ENCODE data around the gene ARX. TPM values are rescaled to one million over a fixed set of nuclear protein-coding genes. Genes with fewer than 3 reads are reported as not detected.

Gene ARX
- total and polyA plus RNA-seq, 2 of the 8 experiments (the other 6 are each of a cell fraction or from before 2014, with no cell fraction given), result not detected

DNA sequence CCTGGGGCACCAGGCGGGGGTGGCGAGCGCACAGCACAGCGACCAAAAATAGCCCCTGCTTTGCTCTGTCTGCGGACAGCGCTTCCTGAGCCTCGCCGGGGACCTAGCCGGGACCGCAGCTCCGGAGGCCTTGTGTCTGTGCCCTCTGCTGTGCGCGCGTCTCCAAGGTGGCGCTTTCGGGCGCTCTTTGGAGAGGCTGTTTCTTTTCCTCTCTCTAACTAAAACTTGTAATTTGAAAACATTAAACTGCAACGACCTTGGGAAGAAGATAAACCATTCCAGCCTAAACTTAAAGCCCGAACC is 3.4 kb downstream of the ARX start:
- H4K8ac ChIP-seq (ENCODE audit: extremely low read depth, insufficient read depth, low read length), result no peak overlapping the region
- H2BK5ac ChIP-seq (ENCODE audit: low read depth, low read length), result no peak overlapping the region
- H3K9me3 ChIP-seq (ENCODE audit: insufficient read depth in 2 of 2, low read depth in 1 of 2, low read length in 1 of 2), result no peaks in the 10 kb centered on the region
- no peak overlapping the region for H3K56ac ChIP-seq (replicated peaks; ENCODE audit: insufficient read length, low read depth, low read length)
- no peak overlapping the region for H3K9ac ChIP-seq (replicated peaks in 1 of 4; ENCODE audit: extremely low read depth in 1 of 4, low read depth in 3 of 4, low read length in 3 of 4)
- no peak overlapping the region for H4K5ac ChIP-seq (ENCODE audit: insufficient read length, low read depth, low read length)
- H3K4me2 ChIP-seq (ENCODE audit: insufficient read depth in 1 of 2, low read depth in 2 of 2, low read length in 2 of 2), result peak overlapping the region; percentile 28 to 68; a peak in 2 of 4 replicates
- H3K27ac ChIP-seq (ENCODE audit: low read depth, low read length), result no peak overlapping the region
- no peak overlapping the region for H2BK12ac ChIP-seq (ENCODE audit: low read depth, low read length)
- peaks cover 3% of the 10 kb centered on the region; the same call in 1 of the 2 replicates for H3K23me2 ChIP-seq (ENCODE audit: low read depth, low read length)
- H3K27me3 ChIP-seq (replicated peaks in 1 of 4; ENCODE audit: control insufficient read depth in 3 of 4, extremely low read depth in 1 of 4, insufficient read depth in 3 of 4, low read length in 3 of 4), result peaks cover 77 to 98% (median 94%) of the 10 kb centered on the region in 4 experiments
- no peak overlapping the region for H2AFZ ChIP-seq (ENCODE audit: low read length)
- CTCF ChIA-PET (ENCODE audit: partially characterized antibody), result interaction anchor here (0.9 to 4.6 kb wide), 5 partner anchors 10 to 132 kb away, joined by 3 to 23 read pairs (median 3); no protein-coding TSS in a partner anchor
- H3K4me1 ChIP-seq (replicated peaks in 1 of 4; ENCODE audit: control insufficient read depth in 3 of 4, insufficient read depth in 4 of 4, low read length in 3 of 4), result peaks cover 0 to 22% (median 15%) of the 10 kb centered on the region in 4 experiments
- POLR2A ChIA-PET (ENCODE audit: partially characterized antibody), result interaction anchor here (1.2 kb wide), 1 partner anchor 10 kb away, joined by 4 read pairs; no protein-coding TSS in a partner anchor
- no peak overlapping the region for H2BK20ac ChIP-seq (ENCODE audit: low read length)
- H3K36me3 ChIP-seq (ENCODE audit: control insufficient read depth in 2 of 4, insufficient read depth in 4 of 4, low read length in 3 of 4), result no peaks in the 10 kb centered on the region
- no peak overlapping the region for H2BK15ac ChIP-seq (ENCODE audit: low read length)
- H3K4ac ChIP-seq (replicated peaks; ENCODE audit: insufficient read length, low read depth, low read length), result no peak overlapping the region
- H3K18ac ChIP-seq (ENCODE audit: extremely low read depth, low read length), result no peak overlapping the region
- no peak overlapping the region for H2AK5ac ChIP-seq (ENCODE audit: low read depth, low read length)
- FAIRE-seq, result peak; percentile 13
- H3K79me2 ChIP-seq (ENCODE audit: control insufficient read depth in 1 of 2, insufficient read depth in 2 of 2, low read length in 2 of 2), result no peaks in the 10 kb centered on the region
- no peak for DNase-seq (ENCODE audit: low read depth in 1 of 2, low spot score in 2 of 2)
- H4K20me1 ChIP-seq (replicated peaks in 1 of 2; ENCODE audit: control insufficient read depth in 1 of 2, insufficient read depth in 2 of 2, low read length in 2 of 2), result peaks cover 6 to 8% of the 10 kb centered on the region in 2 experiments
- 1% methylated on average over 18 of the region's 19 CpGs; no CpG with 5 or more reads in 1 of the 2 experiments for WGBS, 2 experiments (ENCODE audit: extremely low coverage in 1 of 2, insufficient coverage in 1 of 2, insufficient read length in 1 of 2, insufficient replicate concordance in 2 of 2, low coverage in 1 of 2, low lambda C conversion rate in 2 of 2, missing lambda C conversion rate in 1 of 2)
- no peaks in the 10 kb centered on the region for H3K79me1 ChIP-seq (ENCODE audit: low read depth, low read length)
- no peak overlapping the region for H2BK120ac ChIP-seq (replicated peaks; ENCODE audit: low read depth, low read length)
- no peak overlapping the region for H3K23ac ChIP-seq (ENCODE audit: insufficient read length)
- no peak overlapping the region for H4K91ac ChIP-seq (replicated peaks; ENCODE audit: insufficient read length, low read length)
- H3K14ac ChIP-seq (ENCODE audit: insufficient read length), result no peak overlapping the region
- H3K4me3 ChIP-seq (ENCODE audit: extremely low read depth in 1 of 4, insufficient read depth in 2 of 4, low read depth in 3 of 4, low read length in 4 of 4), result peak overlapping the region in 1 of 4 experiments; percentile 47; a peak in 2 of 8 replicates
- no peak for TF ChIP-seq CTBP2 (IDR thresholded peaks at IDR 0.05; ENCODE audit: borderline replicate concordance, insufficient read depth, insufficient read length, low read length)
- no peak for TF ChIP-seq KDM1A (IDR thresholded peaks at IDR 0.05; ENCODE audit: borderline replicate concordance, low read length)
- TF ChIP-seq RNF2 (IDR thresholded peaks at IDR 0.05; ENCODE audit: borderline replicate concordance, low read depth, low read length, missing control alignments, poor library complexity, severe bottlenecking), result peak; percentile 56
- no peak for TF ChIP-seq EP300 (IDR thresholded peaks at IDR 0.05; ENCODE audit: borderline replicate concordance in 1 of 2, low read depth in 2 of 2, low read length in 2 of 2)
- no peak for TF ChIP-seq TEAD4 (IDR thresholded peaks at IDR 0.05; ENCODE audit: low read depth, low read length)
- TF ChIP-seq POLR2A (IDR thresholded peaks at IDR 0.05; ENCODE audit: control extremely low read depth in 1 of 2, low read depth in 2 of 2, low read length in 2 of 2), result no peak
- peak; percentile 65 for TF ChIP-seq EZH2 (IDR thresholded peaks at IDR 0.05; ENCODE audit: low read depth, low read length, severe bottlenecking)
- TF ChIP-seq KDM4A (IDR thresholded peaks at IDR 0.05; ENCODE audit: low read depth, low read length, severe bottlenecking), result no peak
- TF ChIP-seq HDAC2 (IDR thresholded peaks at IDR 0.05; ENCODE audit: borderline replicate concordance in 1 of 2, low read depth in 2 of 2, low read length in 2 of 2), result no peak
- TF ChIP-seq SUZ12 (IDR thresholded peaks at IDR 0.05; ENCODE audit: low read length), result peak; percentile 67
- TF ChIP-seq CHD1 (IDR thresholded peaks at IDR 0.05; ENCODE audit: low read depth, low read length), result no peak
- TF ChIP-seq JUND (IDR thresholded peaks at IDR 0.05; ENCODE audit: low read length), result no peak
- TF ChIP-seq SIRT6 (IDR thresholded peaks at IDR 0.05; ENCODE audit: low read length), result no peak
- no peak for TF ChIP-seq CREB1 (IDR thresholded peaks at IDR 0.05)
